Astrocyte (in vitro differentiated cells and primary cell): Measurements from ENCODE around the gene NEAT1. TPM values are rescaled to one million over a fixed set of nuclear protein-coding genes. Genes with fewer than 3 reads are reported as not detected.

Experiments
- DNase-seq: peaks from one replicate; pipeline ENCODE4 v3.0.0-alpha.2; 2010; ENCODE audit warnings: low read depth
- FAIRE-seq: peaks from 2 replicates; lab custom pipeline; 2011; peaks lifted over from hg19 to GRCh38; lab: Jason Lieb, UNC
- H2AFZ ChIP-seq: 2 replicates; pipeline ENCODE4 v1.6.0; 2012; ENCODE audit warnings: low read depth, low read length, inconsistent platforms
- H3K27ac ChIP-seq: 2 replicates; pipeline ENCODE4 v1.5.1; 2011; ENCODE audit warnings: low read depth, low read length, inconsistent platforms
- H3K27me3 ChIP-seq: 2 replicates; pipeline ENCODE4 v1.6.0; 2011; ENCODE audit warnings: low read length, inconsistent platforms; ENCODE audit not compliant: insufficient read depth
- H3K36me3 ChIP-seq: 2 replicates; pipeline ENCODE4 v1.5.1; 2011; ENCODE audit warnings: low read length, inconsistent platforms; ENCODE audit not compliant: insufficient read depth
- H3K4me1 ChIP-seq: 2 replicates; pipeline ENCODE4 v1.5.1; 2011; ENCODE audit warnings: low read length, inconsistent platforms; ENCODE audit not compliant: insufficient read depth
- H3K4me2 ChIP-seq: 2 replicates; pipeline ENCODE4 v1.6.0; 2012; ENCODE audit warnings: low read length, inconsistent platforms
- H3K4me3 ChIP-seq: 2 replicates; pipeline ENCODE4 v1.5.1; 2011; ENCODE audit warnings: low read depth, mild to moderate bottlenecking, low read length, inconsistent platforms; ENCODE audit not compliant: insufficient read depth
- H3K79me2 ChIP-seq: 2 replicates; pipeline ENCODE4 v1.6.0; 2012; ENCODE audit warnings: mild to moderate bottlenecking, low read length, inconsistent platforms; ENCODE audit not compliant: insufficient read depth
- H3K9ac ChIP-seq: 2 replicates; pipeline ENCODE4 v1.6.0; 2012; ENCODE audit warnings: mild to moderate bottlenecking, low read length, inconsistent platforms
- H3K9me3 ChIP-seq: 2 replicates; pipeline ENCODE4 v1.5.1; 2012; ENCODE audit warnings: low read depth, mild to moderate bottlenecking, low read length, inconsistent platforms; ENCODE audit not compliant: insufficient read depth
- H4K20me1 ChIP-seq: 2 replicates; pipeline ENCODE4 v1.6.0; 2012; ENCODE audit warnings: low read length, inconsistent platforms; ENCODE audit not compliant: insufficient read depth
- H3K27ac Mint-ChIP-seq: one replicate; pipeline ENCODE4 v1.8.0; 2021; ENCODE audit warnings: mild to moderate bottlenecking, mixed read lengths; ENCODE audit not compliant: unreplicated experiment
- H3K27me3 Mint-ChIP-seq: one replicate; pipeline ENCODE4 v1.8.0; 2021; ENCODE audit warnings: low read depth, mixed read lengths; ENCODE audit not compliant: unreplicated experiment
- H3K36me3 Mint-ChIP-seq: one replicate; pipeline ENCODE4 v1.8.0; 2021; ENCODE audit warnings: low read depth, mixed read lengths; ENCODE audit not compliant: unreplicated experiment
- H3K4me1 Mint-ChIP-seq: one replicate; pipeline ENCODE4 v1.8.0; 2021; ENCODE audit warnings: low read depth, mixed read lengths; ENCODE audit not compliant: unreplicated experiment
- H3K4me3 Mint-ChIP-seq: one replicate; pipeline ENCODE4 v1.8.0; 2021; ENCODE audit warnings: mild to moderate bottlenecking, moderate library complexity, mixed read lengths; ENCODE audit not compliant: unreplicated experiment
- H3K9me3 Mint-ChIP-seq: one replicate; pipeline ENCODE4 v1.8.0; 2021; ENCODE audit warnings: mild to moderate bottlenecking, mixed read lengths; ENCODE audit not compliant: unreplicated experiment
- EZH2 ChIP-seq: IDR thresholded peaks from 2 replicates; pipeline ENCODE4 v1.6.1; 2012; ENCODE audit warnings: mild to moderate bottlenecking, low read length, inconsistent platforms; ENCODE audit not compliant: insufficient read depth
- total RNA-seq: library from RNA; stranded (reverse); gene quantifications from 2 replicates; pipeline ENCODE4 v1.2.1, GENCODE V29; 2021
- TF ChIP-seq, protein P1 (sequence below): IDR thresholded peaks from 2 replicates; pipeline ENCODE4 v1.5.1; 2011; ENCODE audit warnings: low read depth, mild to moderate bottlenecking, inconsistent platforms, low read length, moderate library complexity; ENCODE audit not compliant: insufficient read depth

NEAT1 gene
- total RNA-seq, 1 donor from 2014 or later = 317 TPM

GRCh38 chr11:65423516-65424204 lies 1.1 kb downstream of the NEAT1 start:
- H3K4me3 Mint-ChIP-seq = peak overlapping the region; percentile 92
- Histone ChIP-seq H3K27ac (peak overlapping the region; percentile 100), H3K4me1 (peaks cover 55% of the 10 kb centered on the region), H3K9ac (peak overlapping the region; percentile 96), H3K9me3 (no peaks in the 10 kb centered on the region), H2AFZ (no peak overlapping the region), H3K4me2 (peak overlapping the region; percentile 94), H3K36me3 (peaks cover 13% of the 10 kb centered on the region), H4K20me1 (peaks cover 59% of the 10 kb centered on the region), H3K27me3 (no peaks in the 10 kb centered on the region), H3K4me3 (peak overlapping the region; percentile 95), H3K79me2 (peaks cover 96% of the 10 kb centered on the region)
- H3K9me3 Mint-ChIP-seq = peaks cover 1% of the 10 kb centered on the region
- peaks cover 66% of the 10 kb centered on the region for H3K4me1 Mint-ChIP-seq
- H3K27ac Mint-ChIP-seq = peak overlapping the region; percentile 88
- FAIRE-seq (no peak), DNase-seq (no peak)
- peaks cover 6% of the 10 kb centered on the region for H3K36me3 Mint-ChIP-seq
- TF ChIP-seq, protein P1, sequence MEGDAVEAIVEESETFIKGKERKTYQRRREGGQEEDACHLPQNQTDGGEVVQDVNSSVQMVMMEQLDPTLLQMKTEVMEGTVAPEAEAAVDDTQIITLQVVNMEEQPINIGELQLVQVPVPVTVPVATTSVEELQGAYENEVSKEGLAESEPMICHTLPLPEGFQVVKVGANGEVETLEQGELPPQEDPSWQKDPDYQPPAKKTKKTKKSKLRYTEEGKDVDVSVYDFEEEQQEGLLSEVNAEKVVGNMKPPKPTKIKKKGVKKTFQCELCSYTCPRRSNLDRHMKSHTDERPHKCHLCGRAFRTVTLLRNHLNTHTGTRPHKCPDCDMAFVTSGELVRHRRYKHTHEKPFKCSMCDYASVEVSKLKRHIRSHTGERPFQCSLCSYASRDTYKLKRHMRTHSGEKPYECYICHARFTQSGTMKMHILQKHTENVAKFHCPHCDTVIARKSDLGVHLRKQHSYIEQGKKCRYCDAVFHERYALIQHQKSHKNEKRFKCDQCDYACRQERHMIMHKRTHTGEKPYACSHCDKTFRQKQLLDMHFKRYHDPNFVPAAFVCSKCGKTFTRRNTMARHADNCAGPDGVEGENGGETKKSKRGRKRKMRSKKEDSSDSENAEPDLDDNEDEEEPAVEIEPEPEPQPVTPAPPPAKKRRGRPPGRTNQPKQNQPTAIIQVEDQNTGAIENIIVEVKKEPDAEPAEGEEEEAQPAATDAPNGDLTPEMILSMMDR = no peak
- no peak for TF ChIP-seq EZH2
- no peaks in the 10 kb centered on the region for H3K27me3 Mint-ChIP-seq

- TF ChIP-seq, protein P1 = no peak
- no peak for TF ChIP-seq EZH2
- FAIRE-seq (no peak), DNase-seq (peak; percentile 29)
- H3K27me3 ChIP-seq = no peaks in the 10 kb centered on the region
- H3K4me1 Mint-ChIP-seq = peaks cover 63% of the 10 kb centered on the region
- peaks cover 1% of the 10 kb centered on the region for H3K9me3 Mint-ChIP-seq
- peak overlapping the region; percentile 88 for H3K27ac Mint-ChIP-seq
- H3K4me2 ChIP-seq = peak overlapping the region; percentile 94
- H3K27ac ChIP-seq = peak overlapping the region; percentile 100
- peak overlapping the region; percentile 92 for H3K4me3 Mint-ChIP-seq
- H3K27me3 Mint-ChIP-seq = no peaks in the 10 kb centered on the region
- H3K9ac ChIP-seq = peak overlapping the region; percentile 96
- no peak overlapping the region for H2AFZ ChIP-seq
- H3K36me3 Mint-ChIP-seq = peaks cover 6% of the 10 kb centered on the region
- H3K4me3 ChIP-seq = peak overlapping the region; percentile 95
- peaks cover 96% of the 10 kb centered on the region for H3K79me2 ChIP-seq
- H3K36me3 ChIP-seq = peaks cover 13% of the 10 kb centered on the region
- peaks cover 51% of the 10 kb centered on the region for H3K4me1 ChIP-seq
- H4K20me1 ChIP-seq = peaks cover 67% of the 10 kb centered on the region
- no peaks in the 10 kb centered on the region for H3K9me3 ChIP-seq
These were observed 1.9 kb downstream of the NEAT1 start for GRCh38 chr11:65424205-65425104.
